SK-N-SH (cell line): ENCODE measurements around the gene GPR107. TPM values are rescaled to one million over a fixed set of nuclear protein-coding genes. Genes with fewer than 3 reads are reported as not detected.

Source experiments
- CTCF ChIA-PET: fragments of 300-600, 350-600 bp; formaldehyde crosslinking; extraction: SDS; loops from one replicate; lab custom pipeline; 2021; lab: Yijun Ruan, JAX
- POLR2A ChIA-PET: fragments of 350-600 bp; sonication (Branson Sonifier 250); formaldehyde crosslinking; extraction: SDS; loops from one replicate; lab custom pipeline; 2020; ENCODE audit warnings: antibody characterized with exemption, inconsistent platforms; lab: Yijun Ruan, JAX
- DNase-seq: peaks from one replicate; pipeline ENCODE4 v3.0.0; 2012
- H2AFZ ChIP-seq: fragments of 200-600 bp; sonication (generic); 2 replicates; pipeline ENCODE4 v1.8.1; 2016; ENCODE audit warnings: antibody characterized with exemption, mild to moderate bottlenecking, low read depth
- H3F3A ChIP-seq: fragments of 200-600 bp; sonication (generic); replicated peaks from 2 replicates; pipeline ENCODE3; 2016; ENCODE audit warnings: antibody characterized with exemption, mild to moderate bottlenecking; ENCODE audit not compliant: insufficient read depth
- H3K27ac ChIP-seq, 2 experiments: fragments of 200-500 bp in 1 of 2; fragments of 200-600 bp in 1 of 2; sonication (Bioruptor generic) in 1 of 2; sonication (generic), shearing (Covaris generic) in 1 of 2; 2 replicates each; pipeline versions ENCODE4 v1.5.1 to v1.6.1; 2014 to 2016; ENCODE audit warnings: low read depth in 2 of 2, inconsistent platforms in 1 of 2, low read length in 1 of 2, mild to moderate bottlenecking in 1 of 2, mixed read lengths in 1 of 2
- H3K27me3 ChIP-seq: fragments of 200-600 bp; sonication (generic), shearing (Covaris generic); 2 replicates; pipeline ENCODE4 v1.6.1; 2016; ENCODE audit warnings: mixed run types; ENCODE audit not compliant: insufficient read depth
- H3K36me3 ChIP-seq, 2 experiments: fragments of 200-500 bp in 1 of 2; fragments of 200-600 bp in 1 of 2; sonication (Bioruptor generic) in 1 of 2; sonication (generic) in 1 of 2; replicated peaks in 1 of 2; 2 replicates each; pipeline versions ENCODE3 to v1.5.1; 2014 to 2016; ENCODE audit warnings: low read length in 1 of 2, mild to moderate bottlenecking in 1 of 2; ENCODE audit not compliant: insufficient read depth in 2 of 2, control insufficient read depth in 1 of 2
- H3K4me1 ChIP-seq, 2 experiments: fragments of 200-500 bp in 1 of 2; fragments of 200-600 bp in 1 of 2; sonication (Bioruptor generic) in 1 of 2; sonication (generic), shearing (Covaris generic) in 1 of 2; 2 replicates each; pipeline versions ENCODE4 v1.5.1 to v1.6.1; 2014 to 2016; ENCODE audit warnings: low read depth in 1 of 2, low read length in 1 of 2, mixed run types in 1 of 2; ENCODE audit not compliant: insufficient read depth in 2 of 2, control insufficient read depth in 1 of 2
- H3K4me2 ChIP-seq: fragments of 200-600 bp; sonication (generic), shearing (Covaris generic); 2 replicates; pipeline ENCODE4 v1.6.1; 2017; ENCODE audit warnings: mixed run types
- H3K4me3 ChIP-seq, 2 experiments: fragments of 200-500 bp in 1 of 2; fragments of 200-600 bp in 1 of 2; sonication (Bioruptor generic) in 1 of 2; sonication (generic), shearing (Covaris generic) in 1 of 2; 2 replicates each; pipeline versions ENCODE4 v1.5.1 to v1.8.1; 2014 to 2016; ENCODE audit warnings: low read depth in 2 of 2, inconsistent platforms in 1 of 2, low read length in 1 of 2, mild to moderate bottlenecking in 1 of 2, mixed read lengths in 1 of 2, moderate library complexity in 1 of 2
- H3K79me2 ChIP-seq: fragments of 200-600 bp; sonication (generic); 2 replicates; pipeline ENCODE4 v1.8.1; 2017; ENCODE audit warnings: mild to moderate bottlenecking; ENCODE audit not compliant: insufficient read depth
- H3K9ac ChIP-seq: fragments of 200-600 bp; sonication (generic); 2 replicates; pipeline ENCODE4 v1.6.1; 2017; ENCODE audit warnings: mixed run types
- H3K9me2 ChIP-seq: fragments of 200-600 bp; sonication (generic); 2 replicates; pipeline ENCODE4 v1.6.1; 2017; ENCODE audit warnings: mixed run types
- H3K9me3 ChIP-seq: fragments of 200-600 bp; sonication (generic); 2 replicates; pipeline ENCODE4 v1.6.1; 2017; ENCODE audit warnings: mixed run types, mild to moderate bottlenecking, moderate library complexity
- H4K20me1 ChIP-seq: fragments of 200-600 bp; sonication (generic); 2 replicates; pipeline ENCODE4 v1.6.1; 2017; ENCODE audit warnings: mild to moderate bottlenecking, mixed run types; ENCODE audit not compliant: insufficient read depth
- ELF1 ChIP-seq: IDR thresholded peaks from 2 replicates; pipeline ENCODE4 v1.4.0; 2012
- EZH2phosphoT487 ChIP-seq: fragments of 200-600 bp; sonication (generic); IDR thresholded peaks from 2 replicates; pipeline ENCODE4 v1.6.1; 2017; ENCODE audit warnings: low read depth, mixed run types, mild to moderate bottlenecking, antibody characterized with exemption, moderate library complexity, borderline replicate concordance
- FOSL2 ChIP-seq: IDR thresholded peaks from 2 replicates; pipeline ENCODE4 v1.4.0; 2012; ENCODE audit warnings: low read depth, mild to moderate bottlenecking, moderate library complexity, borderline replicate concordance
- FOXM1 ChIP-seq: IDR thresholded peaks from 2 replicates; pipeline ENCODE4 v1.4.0; 2012; ENCODE audit warnings: low read depth, mild to moderate bottlenecking
- NRF1 ChIP-seq: IDR thresholded peaks from 2 replicates; pipeline ENCODE4 v1.6.1; 2012; ENCODE audit warnings: low read depth, mild to moderate bottlenecking, low read length
- PBX3 ChIP-seq: IDR thresholded peaks from 2 replicates; pipeline ENCODE4; 2012
- RAD21 ChIP-seq: IDR thresholded peaks from 2 replicates; pipeline ENCODE4 v1.6.1; 2012; ENCODE audit warnings: mild to moderate bottlenecking, low read length
- RCOR1 ChIP-seq: fragments of 150-350 bp; IDR thresholded peaks from 2 replicates; pipeline ENCODE4 v1.6.1; 2017; ENCODE audit warnings: antibody characterized with exemption, low read length
- RFX5 ChIP-seq: IDR thresholded peaks from 2 replicates; pipeline ENCODE4 v1.6.1; 2012; ENCODE audit warnings: mild to moderate bottlenecking, improper control_type of control experiment, low read length
- SMC3 ChIP-seq: IDR thresholded peaks from 2 replicates; pipeline ENCODE4 v1.6.1; 2012; ENCODE audit warnings: low read depth, low read length, improper control_type of control experiment
- TAF1 ChIP-seq: IDR thresholded peaks from 2 replicates; pipeline ENCODE4 v1.6.1; 2012; ENCODE audit warnings: low read depth, mild to moderate bottlenecking, low read length, moderate library complexity, borderline replicate concordance
- TEAD4 ChIP-seq: IDR thresholded peaks from 2 replicates; pipeline ENCODE4 v1.4.0; 2012; ENCODE audit warnings: mild to moderate bottlenecking, borderline replicate concordance; ENCODE audit not compliant: insufficient read depth
- USF1 ChIP-seq: IDR thresholded peaks from 2 replicates; pipeline ENCODE4 v1.4.0; 2012; ENCODE audit warnings: low read depth, borderline replicate concordance
- USF2 ChIP-seq: fragments of 150-350 bp; IDR thresholded peaks from 2 replicates; pipeline ENCODE4 v1.6.1; 2017; ENCODE audit warnings: antibody characterized with exemption, low read length, low read depth, borderline replicate concordance
- ZBTB33 ChIP-seq: IDR thresholded peaks from 2 replicates; pipeline ENCODE4 v1.4.0; 2012; ENCODE audit warnings: low read depth, borderline replicate concordance
- WGBS: methylation state at CpG from one replicate; pipeline ENCODE4 v1.1.6; 2017; ENCODE audit warnings: low lambda C conversion rate; 5-methylcytosine and 5-hydroxymethylcytosine counted together
- polyA plus RNA-seq, 3 experiments: library from polyadenylated mRNA; depleted of rRNA; stranded (reverse); fragments of >200 nt; gene quantifications; 2 replicates each; pipeline ENCODE4 v1.2.3, GENCODE V29; 2012

The GPR107 gene
- polyA plus RNA-seq, 1 of the 3 experiments (the other 2 are of a cell fraction): 23.0 TPM

- no peak for DNase-seq
- CTCF ChIA-PET: interaction anchor here (1.0 to 2.2 kb wide), 6 partner anchors 9 to 168 kb away, joined by 3 to 8 read pairs (median 4); partner anchors contain the start of gene FNBP1
- peaks cover 68% of the 10 kb centered on the region for H3K79me2 ChIP-seq
These were observed 600 bp upstream of the GPR107 start for GRCh38 chr9:130053109-130053503.

GRCh38 chr9:130054325-130054786 lies 650 bp downstream of the GPR107 start:
- Histone ChIP-seq H3K79me2 (peaks cover 81% of the 10 kb centered on the region), H3K27ac (peak overlapping the region; percentile 72 to 81), H2AFZ (peak overlapping the region; percentile 89; the same call in 1 of the 2 replicates), H3K27me3 (no peaks in the 10 kb centered on the region), H3K36me3 (peaks cover 0 to 5% of the 10 kb centered on the region in 2 experiments), H3K4me2 (peak overlapping the region; percentile 98), H4K20me1 (peaks cover 19% of the 10 kb centered on the region), H3F3A (peaks cover 31% of the 10 kb centered on the region), H3K4me3 (peak overlapping the region; percentile 74 to 94), H3K9me3 (no peaks in the 10 kb centered on the region), H3K9me2 (no peaks in the 10 kb centered on the region), H3K9ac (peak overlapping the region; percentile 86), H3K4me1 (peaks cover 10 to 16% of the 10 kb centered on the region in 2 experiments; a peak in 2 of 4 replicates)
- WGBS: 5% methylated on average over 14 of the region's 14 CpGs
- DNase-seq: no peak
- POLR2A ChIA-PET: interaction anchor here (0.5 to 1.2 kb wide), 4 partner anchors 10 to 218 kb away, joined by 3 to 4 read pairs (median 4); no protein-coding TSS in a partner anchor
- CTCF ChIA-PET: interaction anchor here (1.0 to 2.2 kb wide), 5 partner anchors 10 to 169 kb away, joined by 3 to 8 read pairs (median 4); partner anchors contain the start of gene FNBP1
- TF ChIP-seq NRF1: no peak
- no peak for TF ChIP-seq RAD21
- TF ChIP-seq USF1: no peak
- TF ChIP-seq USF2: no peak
- TF ChIP-seq PBX3: no peak
- TF ChIP-seq RFX5: no peak
- no peak for TF ChIP-seq RCOR1

More at GRCh38 chr9:130053109-130053503, 600 bp upstream of the GPR107 start:
- H3K27ac ChIP-seq: peak overlapping the region; percentile 72 to 81; a peak in 3 of 4 replicates
- H3K9me2 ChIP-seq: no peaks in the 10 kb centered on the region
- 8% methylated on average over 9 of the region's 9 CpGs for WGBS
- POLR2A ChIA-PET: interaction anchor here (0.6 to 1.2 kb wide), 5 partner anchors 8 to 216 kb away, joined by 3 to 5 read pairs (median 3); partner anchors contain the start of gene FNBP1
- peaks cover 10 to 16% of the 10 kb centered on the region in 2 experiments; a peak in 2 of 4 replicates for H3K4me1 ChIP-seq
- no peaks in the 10 kb centered on the region for H3K27me3 ChIP-seq
- H3K9ac ChIP-seq: peak overlapping the region; percentile 86
- peaks cover 7% of the 10 kb centered on the region; the same call in 1 of the 2 replicates for H4K20me1 ChIP-seq
- no peaks in the 10 kb centered on the region for H3K9me3 ChIP-seq
- peak overlapping the region; percentile 89 for H2AFZ ChIP-seq
- peaks cover 0 to 3% of the 10 kb centered on the region in 2 experiments for H3K36me3 ChIP-seq
- TF ChIP-seq EZH2phosphoT487 (no peak), RAD21 (no peak), TEAD4 (no peak), TAF1 (no peak), PBX3 (no peak), ZBTB33 (no peak), FOXM1 (no peak), FOSL2 (no peak), SMC3 (no peak), RFX5 (no peak), ELF1 (no peak)
- H3F3A ChIP-seq: peaks cover 27% of the 10 kb centered on the region
- peak overlapping the region; percentile 98 for H3K4me2 ChIP-seq
- H3K4me3 ChIP-seq: peak overlapping the region; percentile 74 to 94
